ENCODE measurements around the gene OR51Q1.

The OR51Q1 gene

GRCh38 chr11:5421811-5422210, at the start of gene OR51Q1:
TSS of gene OR51Q1 (plus strand) at chr11:5422111. CDS start at chr11:5422201, 90 bp downstream.
- no peak for DNase-seq (ENCODE audit: low read depth in 2 of 2)

- no peak for DNase-seq (ENCODE audit: low read depth in 2 of 2)
Measured at GRCh38 chr11:5380740-5381342, 41.1 kb upstream of the OR51Q1 start.

DNA sequence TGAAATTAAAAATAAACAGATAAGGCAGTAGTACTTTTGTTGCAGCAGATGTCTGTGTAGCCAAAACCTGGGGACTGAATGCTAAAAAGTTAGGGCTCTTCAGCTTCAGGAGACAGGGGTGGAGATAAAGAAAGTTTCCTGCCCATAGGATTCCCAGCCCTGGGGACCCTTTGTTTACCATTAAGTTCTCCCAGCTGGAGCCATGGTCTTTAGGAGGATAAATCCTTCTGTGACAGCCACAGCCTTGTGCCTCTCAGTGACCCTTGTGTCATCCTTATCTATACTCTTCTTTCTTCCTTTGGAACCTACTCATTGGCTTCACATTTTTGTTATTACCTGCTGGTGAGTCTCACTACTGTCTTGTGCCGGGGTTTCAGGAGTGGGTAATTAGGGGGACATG, 38.3 kb upstream of the OR51Q1 start, which contains the start of gene OR51M1:
OR51M1 (plus strand) TSS at position 237 of the 400 bp plus-strand sequence. CDS start 5,587 bp downstream, outside the sequence.
- no peak for DNase-seq (ENCODE audit: low read depth in 2 of 2)

DNA sequence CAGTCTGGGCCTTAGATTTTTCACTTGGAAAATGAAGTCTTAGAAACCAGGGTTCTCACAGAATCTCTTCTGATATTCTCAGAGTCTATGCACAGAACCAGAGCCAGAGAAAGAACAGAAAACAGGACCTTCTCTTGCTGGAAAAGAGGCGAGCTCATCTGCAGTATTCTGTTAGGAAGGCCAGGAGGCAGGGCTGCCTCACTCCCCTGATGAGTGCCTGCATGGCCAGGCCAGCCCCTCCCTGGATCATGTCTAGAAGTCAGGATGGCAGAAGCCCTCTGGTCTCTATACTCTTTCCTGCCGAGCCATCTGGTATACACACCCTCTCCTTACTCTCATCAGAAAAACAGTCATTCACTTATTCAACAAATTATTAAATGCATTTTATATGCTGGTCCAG, 37.6 kb upstream of the OR51Q1 start:
- no peak for DNase-seq (ENCODE audit: low read depth in 2 of 2)

DNA sequence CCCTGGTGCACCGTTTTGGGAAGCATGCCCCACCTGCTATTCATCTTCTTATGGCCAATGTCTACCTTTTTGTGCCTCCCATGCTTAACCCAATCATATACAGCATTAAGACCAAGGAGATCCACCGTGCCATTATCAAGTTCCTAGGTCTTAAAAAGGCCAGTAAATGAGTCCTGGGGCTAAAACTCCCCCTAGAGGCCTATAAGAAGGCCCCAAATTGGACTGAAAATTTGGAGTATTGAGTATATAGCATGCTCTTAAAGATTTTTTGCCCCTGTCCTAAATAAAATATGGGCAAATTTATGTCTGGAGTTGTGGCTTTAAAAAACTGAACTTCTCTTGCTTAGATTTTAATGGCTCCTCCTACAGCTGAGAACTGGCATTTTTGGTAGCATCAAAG, 31.7 kb upstream of the OR51Q1 start:
- no peak for DNase-seq (ENCODE audit: low read depth in 2 of 2)

DNA sequence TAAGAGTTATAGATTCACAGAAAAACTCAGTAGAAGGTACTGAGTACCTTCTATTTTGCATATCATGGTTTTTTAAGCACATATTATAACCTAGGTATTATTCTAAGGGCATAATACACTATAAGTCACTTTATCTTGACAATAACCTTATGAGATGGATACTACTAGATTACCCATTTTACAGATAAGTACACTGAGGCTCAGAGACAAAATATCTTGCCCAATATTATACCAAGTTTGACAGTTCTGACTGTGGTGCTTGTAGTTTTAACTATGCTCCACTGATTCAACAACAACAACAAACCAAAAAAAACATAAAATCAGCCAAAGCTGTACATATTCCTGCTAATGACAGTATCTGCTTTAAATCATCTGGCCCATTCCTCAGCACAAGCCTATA, 27.8 kb upstream of the OR51Q1 start:
- no peak for DNase-seq (ENCODE audit: low read depth in 2 of 2)

DNA sequence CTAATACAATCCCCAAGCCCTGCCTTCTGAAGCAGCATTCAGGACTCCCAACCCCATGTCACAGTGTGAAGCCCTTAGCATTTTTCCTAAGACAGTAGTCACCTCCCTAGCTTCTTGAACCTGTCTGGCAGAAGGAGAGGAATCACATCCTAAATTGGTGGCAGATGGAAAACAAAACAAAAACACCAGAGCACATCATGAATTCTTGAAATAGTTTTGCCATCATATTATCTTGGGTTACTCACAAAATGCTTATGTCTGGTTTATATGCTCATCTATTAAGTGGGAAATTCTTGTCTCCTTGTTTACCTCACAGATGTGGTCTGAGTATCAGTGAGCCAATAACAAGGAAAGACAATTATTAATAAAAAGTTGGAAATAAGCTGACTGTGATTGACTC, 23.0 kb upstream of the OR51Q1 start:
- no peak for DNase-seq (ENCODE audit: low read depth in 2 of 2)

GRCh38 chr11:5405173-5405572, 16.7 kb upstream of the OR51Q1 start:
- no peak for DNase-seq (ENCODE audit: low read depth in 2 of 2)

DNA sequence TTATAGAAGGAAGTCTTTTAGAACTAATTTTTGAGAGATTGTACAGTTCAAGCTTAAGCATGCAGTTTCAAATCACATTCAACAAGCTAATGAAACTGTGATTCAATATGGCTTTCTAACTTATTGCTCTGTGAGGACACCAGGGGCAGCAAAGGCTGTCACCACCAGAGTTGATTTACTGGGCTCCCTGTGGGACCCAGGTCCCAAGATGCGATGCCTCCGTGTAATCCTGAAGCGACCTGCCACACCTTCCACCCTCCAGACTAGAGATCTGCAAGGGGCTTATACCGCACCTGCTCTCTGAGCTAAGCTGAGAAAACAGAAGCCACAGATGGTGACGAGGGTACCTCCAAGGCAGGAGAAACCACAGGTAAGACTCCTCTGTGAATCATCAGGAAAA, 918 bp upstream of the OR51Q1 start:
- DNase-seq (ENCODE audit: low read depth in 2 of 2) = no peak

GRCh38 chr11:5423131-5423530, 1.2 kb downstream of the OR51Q1 start:
- DNase-seq (ENCODE audit: low read depth in 2 of 2) = no peak

DNA sequence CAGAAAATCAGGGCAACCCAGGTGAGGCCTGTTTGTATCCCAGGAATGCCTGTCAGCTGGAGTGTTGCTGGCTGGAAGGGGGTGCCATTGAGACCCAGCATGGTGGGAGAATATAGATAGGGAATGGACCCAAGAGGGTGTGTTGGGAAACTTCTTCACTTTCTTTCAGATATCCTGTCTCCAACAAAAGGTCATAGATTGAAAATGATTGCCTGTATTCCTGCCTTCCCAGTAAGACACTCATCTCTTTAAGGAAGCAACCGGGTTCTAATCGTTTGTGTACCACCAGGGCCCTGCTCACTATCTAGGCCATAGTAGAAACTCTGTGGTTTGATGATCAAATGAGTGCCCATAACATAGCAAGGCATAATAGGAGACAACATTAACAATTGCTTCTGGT, 19.5 kb downstream of the OR51Q1 start, which contains the start of gene OR51I1:
OR51I1 (minus strand) TSS at position 101 of the 400 bp plus-strand sequence; CDS start at position 101, 0 bp downstream.
- DNase-seq (ENCODE audit: low read depth in 2 of 2) = no peak

DNA sequence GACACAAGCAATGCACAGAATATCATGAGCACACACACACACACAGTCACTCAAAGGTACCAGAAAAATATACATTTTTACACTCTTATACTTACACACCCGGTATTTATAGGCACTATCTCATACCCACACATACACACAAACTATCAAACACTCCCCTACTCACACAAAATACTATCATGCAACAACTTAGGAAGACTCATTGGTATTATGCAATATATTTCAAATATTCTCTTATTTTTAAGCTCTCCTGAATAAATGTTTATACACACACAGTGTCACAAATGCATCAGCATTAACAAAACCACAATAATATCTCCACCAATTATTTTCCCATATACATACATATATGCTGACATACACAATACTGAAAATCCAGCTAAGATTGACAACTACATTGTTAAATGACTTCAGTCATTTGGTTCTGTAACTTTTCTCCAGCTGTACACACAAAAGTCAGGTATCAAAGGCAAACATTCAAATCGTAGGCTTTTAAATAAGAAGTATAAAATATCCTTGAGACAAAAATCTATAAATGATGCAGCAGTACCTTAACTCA, 22.0 kb downstream of the OR51Q1 start:
- DNase-seq (ENCODE audit: low read depth in 2 of 2) = no peak

- DNase-seq (ENCODE audit: low read depth in 2 of 2) = no peak
Measured at GRCh38 chr11:5449023-5449422, 27.1 kb downstream of the OR51Q1 start, which contains the start of gene OR51I2. TSS of gene OR51I2 (plus strand) at chr11:5449323. CDS start at chr11:5453489, 4,166 bp downstream.

DNA sequence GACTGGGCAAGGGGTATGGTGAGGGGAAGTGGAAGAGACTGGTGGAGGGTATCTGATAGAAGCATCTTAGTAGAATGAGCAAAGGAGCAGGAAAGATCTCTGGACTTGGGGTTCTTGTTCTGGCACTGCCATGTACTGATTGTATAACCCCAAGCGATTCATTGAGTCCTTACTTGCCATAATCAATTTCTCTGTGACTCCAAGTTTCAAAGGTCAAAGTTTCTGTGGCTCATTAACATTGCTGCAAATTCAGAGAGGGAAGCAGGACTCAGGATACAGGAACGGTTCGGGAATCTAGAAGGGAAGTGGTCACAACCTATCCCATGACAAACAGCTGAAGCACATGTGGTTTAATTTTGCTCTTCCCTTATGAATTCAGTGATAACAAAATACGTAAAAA, 27.5 kb downstream of the OR51Q1 start:
- DNase-seq (ENCODE audit: low read depth in 2 of 2) = no peak

GRCh38 chr11:5460983-5461621, 39.2 kb downstream of the OR51Q1 start:
- no peak for DNase-seq (ENCODE audit: low read depth in 2 of 2)

DNA sequence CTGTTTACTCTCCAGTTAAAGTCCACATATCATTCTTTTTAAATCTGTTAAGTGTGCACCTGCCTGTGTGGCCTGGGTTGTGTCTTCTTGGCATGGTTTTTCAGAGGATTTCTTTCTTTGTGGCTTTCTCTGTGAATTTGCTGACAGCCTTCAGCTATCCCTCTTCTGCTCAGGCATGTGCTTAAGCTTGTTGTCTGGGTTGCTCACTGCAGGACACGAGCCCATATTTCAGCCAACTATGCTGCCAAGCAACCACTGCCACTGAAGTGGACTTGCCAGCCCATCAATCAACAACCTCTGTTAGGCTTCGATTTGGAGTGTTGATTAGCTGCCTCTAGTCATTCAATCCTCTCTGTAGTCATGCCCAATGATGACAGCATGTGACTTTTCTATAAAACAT, 45.6 kb downstream of the OR51Q1 start:
- no peak for DNase-seq (ENCODE audit: low read depth in 2 of 2)

Measured in stimulated activated CD8-positive, alpha-beta memory T cell treated with anti-CD3 and anti-CD28 coated beads, Interleukin-2, amount 100 ng/mL, for 1 hour (primary cell).